Choroid plexus epithelial cell (primary cell): ENCODE results near the gene ZCCHC7.

ENCODE experiments used
- DNase-seq: peaks from one replicate; pipeline ENCODE4 v3.0.0-alpha.2; 2010; ENCODE audit warnings: low read depth
- H3K4me3 ChIP-seq: 2 replicates; pipeline ENCODE4 v1.5.1; 2011; ENCODE audit warnings: low read depth, mild to moderate bottlenecking, control low read depth, low read length, moderate library complexity
- TF ChIP-seq, protein P1 (sequence below): conservative IDR thresholded peaks from 2 replicates; pipeline ENCODE4 v1.5.1; 2011; ENCODE audit warnings: low read depth, mild to moderate bottlenecking, control low read depth, inconsistent platforms, low read length, moderate library complexity

Gene ZCCHC7

DNA sequence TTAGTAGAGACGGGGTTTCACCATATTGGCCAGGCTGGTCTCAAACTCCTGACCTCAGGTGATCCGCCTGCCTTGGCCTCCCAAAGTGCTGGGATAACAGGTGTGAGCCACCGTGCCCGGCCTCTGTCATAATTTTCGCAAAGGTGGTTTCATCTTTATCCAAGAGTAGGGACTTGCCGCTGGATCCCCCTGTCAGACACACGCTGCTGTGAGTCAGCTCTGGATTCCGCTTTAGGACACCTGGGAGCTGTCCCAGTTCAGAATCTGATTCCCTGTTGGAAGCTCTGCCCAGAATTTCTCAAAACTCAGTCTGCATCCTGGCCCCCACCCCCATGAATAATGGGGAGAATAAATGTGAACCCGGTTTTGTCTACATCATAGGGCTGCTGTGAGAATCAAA, 284.2 kb downstream of the ZCCHC7 start:
- TF ChIP-seq, protein P1, sequence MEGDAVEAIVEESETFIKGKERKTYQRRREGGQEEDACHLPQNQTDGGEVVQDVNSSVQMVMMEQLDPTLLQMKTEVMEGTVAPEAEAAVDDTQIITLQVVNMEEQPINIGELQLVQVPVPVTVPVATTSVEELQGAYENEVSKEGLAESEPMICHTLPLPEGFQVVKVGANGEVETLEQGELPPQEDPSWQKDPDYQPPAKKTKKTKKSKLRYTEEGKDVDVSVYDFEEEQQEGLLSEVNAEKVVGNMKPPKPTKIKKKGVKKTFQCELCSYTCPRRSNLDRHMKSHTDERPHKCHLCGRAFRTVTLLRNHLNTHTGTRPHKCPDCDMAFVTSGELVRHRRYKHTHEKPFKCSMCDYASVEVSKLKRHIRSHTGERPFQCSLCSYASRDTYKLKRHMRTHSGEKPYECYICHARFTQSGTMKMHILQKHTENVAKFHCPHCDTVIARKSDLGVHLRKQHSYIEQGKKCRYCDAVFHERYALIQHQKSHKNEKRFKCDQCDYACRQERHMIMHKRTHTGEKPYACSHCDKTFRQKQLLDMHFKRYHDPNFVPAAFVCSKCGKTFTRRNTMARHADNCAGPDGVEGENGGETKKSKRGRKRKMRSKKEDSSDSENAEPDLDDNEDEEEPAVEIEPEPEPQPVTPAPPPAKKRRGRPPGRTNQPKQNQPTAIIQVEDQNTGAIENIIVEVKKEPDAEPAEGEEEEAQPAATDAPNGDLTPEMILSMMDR: no peak
- DNase-seq: no peak
- H3K4me3 ChIP-seq: no peak overlapping the region

DNA sequence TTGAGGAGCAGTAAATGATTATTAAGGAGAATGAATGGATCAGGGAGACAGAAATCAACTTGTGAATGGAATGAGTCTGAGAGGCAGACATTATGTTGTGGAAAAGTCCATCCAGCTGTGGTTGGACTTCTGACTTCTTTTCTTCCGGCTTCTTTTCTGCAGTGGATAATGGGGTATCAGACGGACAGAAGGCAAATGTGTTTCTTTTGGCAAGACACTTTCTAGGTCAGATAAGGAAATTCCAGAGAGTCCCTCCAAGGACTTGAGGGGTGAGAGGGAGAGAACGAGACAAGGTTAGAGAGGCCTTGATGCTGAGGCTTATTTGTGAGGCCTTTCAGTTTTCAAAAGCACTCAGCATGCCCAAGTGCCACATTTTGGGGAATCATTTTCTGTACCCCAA, 285.0 kb downstream of the ZCCHC7 start:
- no peak for DNase-seq
- TF ChIP-seq, protein P1: no peak
- H3K4me3 ChIP-seq: no peak overlapping the region

DNA sequence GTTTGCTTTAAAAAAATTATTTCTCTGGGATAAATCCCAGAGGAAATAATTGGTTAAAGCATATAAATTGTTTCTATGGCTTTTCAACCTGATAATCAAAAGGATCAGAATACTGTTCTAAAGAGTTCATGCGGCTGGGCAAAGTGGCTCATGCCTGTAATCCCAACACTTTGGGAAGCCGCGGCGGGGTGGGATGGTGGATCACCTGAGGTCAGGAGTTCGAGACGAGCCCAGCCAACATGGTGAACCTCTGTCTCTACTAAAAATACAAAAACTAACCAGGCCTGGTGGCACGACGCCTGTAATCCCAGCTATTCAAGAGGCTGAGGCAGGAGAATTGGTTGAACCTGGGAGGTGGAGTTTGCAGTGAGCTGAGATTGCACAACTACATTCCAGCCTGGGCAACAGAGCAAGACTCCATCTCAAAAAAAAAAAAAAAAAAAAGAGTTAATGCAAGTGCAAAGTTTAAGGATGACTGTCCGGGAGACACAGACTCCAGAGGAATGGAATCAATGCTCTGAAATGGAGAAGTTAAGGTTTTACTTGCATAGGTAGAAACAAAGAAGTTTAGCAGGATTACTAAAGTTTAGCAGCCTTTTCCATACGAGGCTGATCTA, 285.5 kb downstream of the ZCCHC7 start:
- H3K4me3 ChIP-seq: no peak overlapping the region
- TF ChIP-seq, protein P1: no peak
- no peak for DNase-seq

DNA sequence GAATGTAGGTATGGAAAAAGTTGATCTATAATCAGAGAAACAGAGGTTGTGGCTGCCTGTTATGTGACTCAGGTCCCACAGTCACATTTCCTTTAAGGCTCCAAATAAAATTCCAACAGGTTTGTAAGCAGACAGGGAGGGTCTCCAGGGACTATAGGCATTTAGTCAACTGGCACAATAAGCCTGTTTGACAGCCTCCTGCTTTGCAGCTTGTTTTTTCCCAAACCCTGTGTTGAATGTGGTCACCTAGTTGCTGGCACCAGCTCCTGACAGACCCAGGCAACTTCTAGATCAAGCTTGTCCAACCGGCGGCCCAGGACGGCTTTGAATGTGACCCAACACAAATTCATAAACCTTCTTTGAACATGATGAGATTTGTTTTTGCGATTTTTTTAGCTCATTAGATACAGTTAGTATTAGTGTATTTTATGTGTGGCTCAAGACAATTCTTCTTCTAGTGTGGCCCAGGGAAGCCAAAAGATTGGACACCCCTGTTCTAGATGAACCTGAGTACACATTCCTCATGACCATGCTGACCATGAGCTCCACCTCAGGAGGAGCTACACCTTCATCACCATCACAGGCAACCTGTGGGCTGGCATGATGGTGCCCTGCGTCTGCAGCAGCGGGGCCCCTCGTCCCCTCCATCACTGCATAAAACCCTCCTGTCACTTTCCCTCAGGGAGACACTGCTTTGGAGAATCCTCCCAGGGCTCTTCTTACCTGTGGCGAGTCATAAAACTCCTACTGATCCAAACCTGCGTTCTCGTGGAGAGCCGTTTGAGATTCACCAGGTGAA, 286.4 kb downstream of the ZCCHC7 start:
- no peak overlapping the region for H3K4me3 ChIP-seq
- no peak for DNase-seq
- TF ChIP-seq, protein P1: no peak

DNA sequence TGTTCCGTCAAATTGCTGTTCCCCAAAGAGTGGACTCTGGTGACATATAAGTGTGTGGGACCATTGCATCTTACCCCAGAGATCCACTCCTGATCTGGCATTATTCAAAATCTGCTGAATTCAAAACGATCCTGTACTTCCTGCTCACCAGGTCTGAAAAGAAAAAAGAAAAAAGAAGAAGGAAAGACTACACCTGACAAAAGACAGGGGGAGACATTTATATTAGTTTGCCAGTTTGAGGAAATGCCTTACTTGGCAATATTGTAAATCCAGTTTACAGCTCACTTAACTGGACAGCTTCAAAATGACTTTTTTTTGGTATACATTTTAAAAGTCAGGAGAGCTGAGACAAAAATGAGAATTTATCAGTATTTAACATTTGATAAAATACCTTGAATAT, 287.1 kb downstream of the ZCCHC7 start:
- no peak for DNase-seq
- TF ChIP-seq, protein P1: peak; percentile 39

More for the DNA sequence above, 287.1 kb downstream of the ZCCHC7 start:
- no peak overlapping the region for H3K4me3 ChIP-seq
